NCI-H1436 (cell line): ENCODE results near the gene MYO18A.
A peak's percentile ranks its signal among the peaks of the same experiment; 100 is the strongest.

Experiments used
- DNase-seq: peaks from one replicate; lab custom pipeline; 2025; lab: John Stamatoyannopoulos, UW

The MYO18A gene

GRCh38 chr17:29124135-29124924 is 55.9 kb downstream of the MYO18A start:
- peak; percentile 70 for DNase-seq

GRCh38 chr17:29123111-29123510 is 57.1 kb downstream of the MYO18A start:
- DNase-seq: no peak

GRCh38 chr17:29121442-29121841 is 58.8 kb downstream of the MYO18A start:
- no peak for DNase-seq

- no peak for DNase-seq
Observed at GRCh38 chr17:29120433-29120832, 59.8 kb downstream of the MYO18A start.

- DNase-seq: no peak
Observed at GRCh38 chr17:29119265-29119664, 60.9 kb downstream of the MYO18A start.

GRCh38 chr17:29116804-29117753 is 63.1 kb downstream of the MYO18A start:
- DNase-seq: peak; percentile 70

GRCh38 chr17:29115961-29116803 is 64.0 kb downstream of the MYO18A start:
- DNase-seq: peak; percentile 81

- DNase-seq: no peak
Observed at GRCh38 chr17:29115435-29115834, 64.8 kb downstream of the MYO18A start.

GRCh38 chr17:29114141-29114540 is 66.1 kb downstream of the MYO18A start:
- no peak for DNase-seq

GRCh38 chr17:29113334-29113733 is 66.9 kb downstream of the MYO18A start:
- peak; percentile 51 for DNase-seq

GRCh38 chr17:29112771-29113295 is 67.4 kb downstream of the MYO18A start:
- peak; percentile 39 for DNase-seq

- peak; percentile 69 for DNase-seq
Observed at GRCh38 chr17:29111816-29112499, 68.2 kb downstream of the MYO18A start.

GRCh38 chr17:29110372-29110757 is 69.8 kb downstream of the MYO18A start:
- no peak for DNase-seq

- DNase-seq: no peak
Observed at GRCh38 chr17:29109477-29110371, 70.5 kb downstream of the MYO18A start.

GRCh38 chr17:29108823-29109476 is 71.2 kb downstream of the MYO18A start:
- no peak for DNase-seq

- no peak for DNase-seq
Observed at GRCh38 chr17:29107933-29108822, 72.0 kb downstream of the MYO18A start.

GRCh38 chr17:29107084-29107483 is 73.1 kb downstream of the MYO18A start:
- no peak for DNase-seq

GRCh38 chr17:29103341-29103740 is 76.9 kb downstream of the MYO18A start:
- no peak for DNase-seq
